HG03097 (cell line): Measurements from ENCODE around the gene BACH1.
"Not testable (repeated sequence)": the region's sequence is repeated elsewhere in the genome, so short reads cannot be mapped to it uniquely, and the experiment has no call there.

Experiments
- ATAC-seq: cut with Tn5 transposase; IDR thresholded peaks from one replicate; pipeline ENCODE4 v1.9.1; 2021; ENCODE audit not compliant: unreplicated experiment, low FRiP score

BACH1 gene

GRCh38 chr21:29298348-29299045 lies at the start of gene BACH1:
BACH1 (plus strand) TSS chr21:29298922; CDS start chr21:29321281, 22,359 bp downstream.
- ATAC-seq: peak; percentile 50

- ATAC-seq: not testable (repeated sequence)
Observed at GRCh38 chr21:29249289-29249688, 49.4 kb upstream of the BACH1 start.

GRCh38 chr21:29250636-29251035 lies 48.1 kb upstream of the BACH1 start:
- ATAC-seq: no peak

GRCh38 chr21:29253861-29254260 lies 44.9 kb upstream of the BACH1 start:
- ATAC-seq: not testable (repeated sequence)

GRCh38 chr21:29254550-29254949 lies 44.2 kb upstream of the BACH1 start:
- no peak for ATAC-seq

GRCh38 chr21:29256126-29256910 lies 42.4 kb upstream of the BACH1 start:
- ATAC-seq: no peak

GRCh38 chr21:29257701-29258100 lies 41.0 kb upstream of the BACH1 start:
- ATAC-seq: no peak

- ATAC-seq: no peak
Observed at GRCh38 chr21:29258626-29259338, 39.9 kb upstream of the BACH1 start.

GRCh38 chr21:29260461-29260860 lies 38.3 kb upstream of the BACH1 start:
- no peak for ATAC-seq

GRCh38 chr21:29261555-29262540 lies 36.9 kb upstream of the BACH1 start:
- ATAC-seq: no peak

GRCh38 chr21:29264721-29265120 lies 34.0 kb upstream of the BACH1 start:
- no peak for ATAC-seq

GRCh38 chr21:29265690-29266479 lies 32.8 kb upstream of the BACH1 start:
- ATAC-seq: no peak

- no peak for ATAC-seq
Observed at GRCh38 chr21:29267666-29268065, 31.1 kb upstream of the BACH1 start.

- ATAC-seq: no peak
Observed at GRCh38 chr21:29271927-29272333, 26.8 kb upstream of the BACH1 start.

GRCh38 chr21:29277442-29277841 lies 21.3 kb upstream of the BACH1 start:
- no peak for ATAC-seq

GRCh38 chr21:29279558-29279957 lies 19.2 kb upstream of the BACH1 start:
- ATAC-seq: no peak

GRCh38 chr21:29281801-29282200 lies 16.9 kb upstream of the BACH1 start:
- not testable (repeated sequence) for ATAC-seq

GRCh38 chr21:29287383-29287782 lies 11.3 kb upstream of the BACH1 start:
- ATAC-seq: no peak

- no peak for ATAC-seq
Observed at GRCh38 chr21:29288239-29288638, 10.5 kb upstream of the BACH1 start.
